SK-N-SH (cell line): ENCODE measurements around the gene ZNF683. TPM values are rescaled to one million over a fixed set of nuclear protein-coding genes. Genes with fewer than 3 reads are reported as not detected.

Source experiments
- CTCF ChIA-PET: fragments of 300-600, 350-600 bp; formaldehyde crosslinking; extraction: SDS; loops from one replicate; lab custom pipeline; 2021; lab: Yijun Ruan, JAX
- POLR2A ChIA-PET: fragments of 350-600 bp; sonication (Branson Sonifier 250); formaldehyde crosslinking; extraction: SDS; loops from one replicate; lab custom pipeline; 2020; ENCODE audit warnings: antibody characterized with exemption, inconsistent platforms; lab: Yijun Ruan, JAX
- DNase-seq: peaks from one replicate; pipeline ENCODE4 v3.0.0; 2012
- H2AFZ ChIP-seq: fragments of 200-600 bp; sonication (generic); 2 replicates; pipeline ENCODE4 v1.8.1; 2016; ENCODE audit warnings: antibody characterized with exemption, mild to moderate bottlenecking, low read depth
- H3F3A ChIP-seq: fragments of 200-600 bp; sonication (generic); replicated peaks from 2 replicates; pipeline ENCODE3; 2016; ENCODE audit warnings: antibody characterized with exemption, mild to moderate bottlenecking; ENCODE audit not compliant: insufficient read depth
- H3K27ac ChIP-seq, 2 experiments: fragments of 200-500 bp in 1 of 2; fragments of 200-600 bp in 1 of 2; sonication (Bioruptor generic) in 1 of 2; sonication (generic), shearing (Covaris generic) in 1 of 2; 2 replicates each; pipeline versions ENCODE4 v1.5.1 to v1.6.1; 2014 to 2016; ENCODE audit warnings: low read depth in 2 of 2, inconsistent platforms in 1 of 2, low read length in 1 of 2, mild to moderate bottlenecking in 1 of 2, mixed read lengths in 1 of 2
- H3K27me3 ChIP-seq: fragments of 200-600 bp; sonication (generic), shearing (Covaris generic); 2 replicates; pipeline ENCODE4 v1.6.1; 2016; ENCODE audit warnings: mixed run types; ENCODE audit not compliant: insufficient read depth
- H3K36me3 ChIP-seq, 2 experiments: fragments of 200-500 bp in 1 of 2; fragments of 200-600 bp in 1 of 2; sonication (Bioruptor generic) in 1 of 2; sonication (generic) in 1 of 2; replicated peaks in 1 of 2; 2 replicates each; pipeline versions ENCODE3 to v1.5.1; 2014 to 2016; ENCODE audit warnings: low read length in 1 of 2, mild to moderate bottlenecking in 1 of 2; ENCODE audit not compliant: insufficient read depth in 2 of 2, control insufficient read depth in 1 of 2
- H3K4me1 ChIP-seq, 2 experiments: fragments of 200-500 bp in 1 of 2; fragments of 200-600 bp in 1 of 2; sonication (Bioruptor generic) in 1 of 2; sonication (generic), shearing (Covaris generic) in 1 of 2; 2 replicates each; pipeline versions ENCODE4 v1.5.1 to v1.6.1; 2014 to 2016; ENCODE audit warnings: low read depth in 1 of 2, low read length in 1 of 2, mixed run types in 1 of 2; ENCODE audit not compliant: insufficient read depth in 2 of 2, control insufficient read depth in 1 of 2
- H3K4me2 ChIP-seq: fragments of 200-600 bp; sonication (generic), shearing (Covaris generic); 2 replicates; pipeline ENCODE4 v1.6.1; 2017; ENCODE audit warnings: mixed run types
- H3K4me3 ChIP-seq, 2 experiments: fragments of 200-500 bp in 1 of 2; fragments of 200-600 bp in 1 of 2; sonication (Bioruptor generic) in 1 of 2; sonication (generic), shearing (Covaris generic) in 1 of 2; 2 replicates each; pipeline versions ENCODE4 v1.5.1 to v1.8.1; 2014 to 2016; ENCODE audit warnings: low read depth in 2 of 2, inconsistent platforms in 1 of 2, low read length in 1 of 2, mild to moderate bottlenecking in 1 of 2, mixed read lengths in 1 of 2, moderate library complexity in 1 of 2
- H3K79me2 ChIP-seq: fragments of 200-600 bp; sonication (generic); 2 replicates; pipeline ENCODE4 v1.8.1; 2017; ENCODE audit warnings: mild to moderate bottlenecking; ENCODE audit not compliant: insufficient read depth
- H3K9ac ChIP-seq: fragments of 200-600 bp; sonication (generic); 2 replicates; pipeline ENCODE4 v1.6.1; 2017; ENCODE audit warnings: mixed run types
- H3K9me2 ChIP-seq: fragments of 200-600 bp; sonication (generic); 2 replicates; pipeline ENCODE4 v1.6.1; 2017; ENCODE audit warnings: mixed run types
- H3K9me3 ChIP-seq: fragments of 200-600 bp; sonication (generic); 2 replicates; pipeline ENCODE4 v1.6.1; 2017; ENCODE audit warnings: mixed run types, mild to moderate bottlenecking, moderate library complexity
- H4K20me1 ChIP-seq: fragments of 200-600 bp; sonication (generic); 2 replicates; pipeline ENCODE4 v1.6.1; 2017; ENCODE audit warnings: mild to moderate bottlenecking, mixed run types; ENCODE audit not compliant: insufficient read depth
- ELF1 ChIP-seq: IDR thresholded peaks from 2 replicates; pipeline ENCODE4 v1.4.0; 2012
- EP300 ChIP-seq, 2 experiments: IDR thresholded peaks; 2 replicates each; pipeline versions ENCODE4 v1.4.0 to v1.6.1; 2012; ENCODE audit warnings: borderline replicate concordance in 1 of 2, low read depth in 1 of 2, low read length in 1 of 2
- EZH2phosphoT487 ChIP-seq: fragments of 200-600 bp; sonication (generic); IDR thresholded peaks from 2 replicates; pipeline ENCODE4 v1.6.1; 2017; ENCODE audit warnings: low read depth, mixed run types, mild to moderate bottlenecking, antibody characterized with exemption, moderate library complexity, borderline replicate concordance
- GABPA ChIP-seq: IDR thresholded peaks from 2 replicates; pipeline ENCODE4 v1.4.0; 2012; ENCODE audit warnings: low read depth, mild to moderate bottlenecking
- GATA2 ChIP-seq: sonication (generic); formaldehyde crosslinking; IDR thresholded peaks from 2 replicates; pipeline ENCODE4 v1.5.0; 2020; ENCODE audit warnings: mild to moderate bottlenecking, missing genetic modification reagents
- MXI1 ChIP-seq: IDR thresholded peaks from 2 replicates; pipeline ENCODE4 v1.6.1; 2012; ENCODE audit warnings: mild to moderate bottlenecking, low read depth, low read length, improper control_type of control experiment
- NFIC ChIP-seq: IDR thresholded peaks from 2 replicates; pipeline ENCODE4 v1.4.0; 2012; ENCODE audit warnings: borderline replicate concordance
- RAD21 ChIP-seq: IDR thresholded peaks from 2 replicates; pipeline ENCODE4 v1.6.1; 2012; ENCODE audit warnings: mild to moderate bottlenecking, low read length
- RCOR1 ChIP-seq: fragments of 150-350 bp; IDR thresholded peaks from 2 replicates; pipeline ENCODE4 v1.6.1; 2017; ENCODE audit warnings: antibody characterized with exemption, low read length
- RXRA ChIP-seq: IDR thresholded peaks from 2 replicates; pipeline ENCODE4 v1.4.0; 2012; ENCODE audit warnings: low read depth, mild to moderate bottlenecking, borderline replicate concordance
- SIN3A ChIP-seq: IDR thresholded peaks from 2 replicates; pipeline ENCODE4 v1.6.1; 2012; ENCODE audit warnings: low read depth, mild to moderate bottlenecking, low read length, moderate library complexity, borderline replicate concordance
- SMC3 ChIP-seq: IDR thresholded peaks from 2 replicates; pipeline ENCODE4 v1.6.1; 2012; ENCODE audit warnings: low read depth, low read length, improper control_type of control experiment
- TAF1 ChIP-seq: IDR thresholded peaks from 2 replicates; pipeline ENCODE4 v1.6.1; 2012; ENCODE audit warnings: low read depth, mild to moderate bottlenecking, low read length, moderate library complexity, borderline replicate concordance
- TCF12 ChIP-seq: IDR thresholded peaks from 2 replicates; pipeline ENCODE4 v1.4.0; 2012
- YY1 ChIP-seq: IDR thresholded peaks from 2 replicates; pipeline ENCODE4 v1.4.0; 2012; ENCODE audit warnings: low read depth, mild to moderate bottlenecking
- WGBS: methylation state at CpG from one replicate; pipeline ENCODE4 v1.1.6; 2017; ENCODE audit warnings: low lambda C conversion rate; 5-methylcytosine and 5-hydroxymethylcytosine counted together
- polyA plus RNA-seq, 3 experiments: library from polyadenylated mRNA; depleted of rRNA; stranded (reverse); fragments of >200 nt; gene quantifications; 2 replicates each; pipeline ENCODE4 v1.2.3, GENCODE V29; 2012
- TF ChIP-seq, protein P1 (sequence below): fragments of 200-600 bp; sonication (generic); IDR thresholded peaks from 2 replicates; pipeline ENCODE4 v1.6.1; 2017; ENCODE audit warnings: antibody characterized with exemption, mild to moderate bottlenecking, moderate library complexity
- TF ChIP-seq, protein P2 (sequence below): fragments of 150-350 bp; IDR thresholded peaks from 2 replicates; pipeline ENCODE4 v1.6.1; 2017; ENCODE audit warnings: antibody characterized with exemption, low read length, low read depth, borderline replicate concordance
- TF ChIP-seq, protein P3 (sequence below): IDR thresholded peaks from 2 replicates; pipeline ENCODE4 v1.4.0; 2012; ENCODE audit warnings: low read depth, borderline replicate concordance

ZNF683 gene
- polyA plus RNA-seq, 1 of the 3 experiments (the other 2 are of a cell fraction), result not detected

DNA sequence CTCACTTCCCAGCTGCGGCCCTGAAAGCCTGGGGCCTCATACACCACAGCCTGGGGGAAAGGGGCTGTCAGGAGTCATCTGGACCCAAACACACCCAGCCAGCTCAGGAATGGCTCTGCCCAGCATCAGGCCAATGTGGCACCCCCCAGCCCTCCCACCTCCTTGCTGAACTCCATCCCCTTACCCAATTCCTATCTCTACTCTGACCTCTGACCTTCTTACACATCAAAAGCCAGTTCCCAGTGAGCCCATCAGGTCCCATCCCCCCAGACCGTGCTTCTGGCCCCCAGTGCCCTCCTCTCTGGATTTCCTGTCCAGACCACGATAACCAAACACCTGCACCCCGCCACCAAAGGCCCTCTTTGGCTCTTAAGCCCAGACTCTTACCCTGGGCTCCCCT is 34.9 kb downstream of the ZNF683 start:
- CTCF ChIA-PET, result interaction anchor here (0.6 to 2.3 kb wide), 4 partner anchors 21 to 135 kb away, joined by 3 to 6 read pairs (median 6); no protein-coding TSS in a partner anchor
- TF ChIP-seq RXRA (no peak), RAD21 (no peak), EZH2phosphoT487 (no peak), TAF1 (no peak), TCF12 (no peak), SIN3A (no peak), GATA2 (CRISPR knock-in tag) (no peak), SMC3 (no peak), EP300 (IDR thresholded peaks at IDR 0.05; ENCODE audit: borderline replicate concordance in 1 of 2, low read depth in 1 of 2, low read length in 1 of 2) (no peak), GABPA (no peak), MXI1 (no peak), RCOR1 (no peak), YY1 (no peak), NFIC (no peak), ELF1 (no peak)
- TF ChIP-seq, protein P1, sequence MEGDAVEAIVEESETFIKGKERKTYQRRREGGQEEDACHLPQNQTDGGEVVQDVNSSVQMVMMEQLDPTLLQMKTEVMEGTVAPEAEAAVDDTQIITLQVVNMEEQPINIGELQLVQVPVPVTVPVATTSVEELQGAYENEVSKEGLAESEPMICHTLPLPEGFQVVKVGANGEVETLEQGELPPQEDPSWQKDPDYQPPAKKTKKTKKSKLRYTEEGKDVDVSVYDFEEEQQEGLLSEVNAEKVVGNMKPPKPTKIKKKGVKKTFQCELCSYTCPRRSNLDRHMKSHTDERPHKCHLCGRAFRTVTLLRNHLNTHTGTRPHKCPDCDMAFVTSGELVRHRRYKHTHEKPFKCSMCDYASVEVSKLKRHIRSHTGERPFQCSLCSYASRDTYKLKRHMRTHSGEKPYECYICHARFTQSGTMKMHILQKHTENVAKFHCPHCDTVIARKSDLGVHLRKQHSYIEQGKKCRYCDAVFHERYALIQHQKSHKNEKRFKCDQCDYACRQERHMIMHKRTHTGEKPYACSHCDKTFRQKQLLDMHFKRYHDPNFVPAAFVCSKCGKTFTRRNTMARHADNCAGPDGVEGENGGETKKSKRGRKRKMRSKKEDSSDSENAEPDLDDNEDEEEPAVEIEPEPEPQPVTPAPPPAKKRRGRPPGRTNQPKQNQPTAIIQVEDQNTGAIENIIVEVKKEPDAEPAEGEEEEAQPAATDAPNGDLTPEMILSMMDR, result no peak
- TF ChIP-seq, protein P2, sequence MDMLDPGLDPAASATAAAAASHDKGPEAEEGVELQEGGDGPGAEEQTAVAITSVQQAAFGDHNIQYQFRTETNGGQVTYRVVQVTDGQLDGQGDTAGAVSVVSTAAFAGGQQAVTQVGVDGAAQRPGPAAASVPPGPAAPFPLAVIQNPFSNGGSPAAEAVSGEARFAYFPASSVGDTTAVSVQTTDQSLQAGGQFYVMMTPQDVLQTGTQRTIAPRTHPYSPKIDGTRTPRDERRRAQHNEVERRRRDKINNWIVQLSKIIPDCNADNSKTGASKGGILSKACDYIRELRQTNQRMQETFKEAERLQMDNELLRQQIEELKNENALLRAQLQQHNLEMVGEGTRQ, result no peak
- TF ChIP-seq, protein P3, sequence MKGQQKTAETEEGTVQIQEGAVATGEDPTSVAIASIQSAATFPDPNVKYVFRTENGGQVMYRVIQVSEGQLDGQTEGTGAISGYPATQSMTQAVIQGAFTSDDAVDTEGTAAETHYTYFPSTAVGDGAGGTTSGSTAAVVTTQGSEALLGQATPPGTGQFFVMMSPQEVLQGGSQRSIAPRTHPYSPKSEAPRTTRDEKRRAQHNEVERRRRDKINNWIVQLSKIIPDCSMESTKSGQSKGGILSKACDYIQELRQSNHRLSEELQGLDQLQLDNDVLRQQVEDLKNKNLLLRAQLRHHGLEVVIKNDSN, result no peak
- TF ChIP-seq, all 33 proteins: peak for 0
- DNase-seq, result no peak

More for the DNA sequence above, 34.9 kb downstream of the ZNF683 start:
- WGBS, result 80% methylated on average over 3 of the region's 4 CpGs
- no peaks in the 10 kb centered on the region for H3F3A ChIP-seq
- H3K79me2 ChIP-seq, result no peaks in the 10 kb centered on the region
- H3K9ac ChIP-seq, result no peak overlapping the region
- no peaks in the 10 kb centered on the region for H3K9me2 ChIP-seq
- no peak overlapping the region for H3K4me2 ChIP-seq
- H3K4me3 ChIP-seq, result no peak overlapping the region
- no peaks in the 10 kb centered on the region for H3K36me3 ChIP-seq
- POLR2A ChIA-PET, result no interaction called here
- no peak overlapping the region for H3K27ac ChIP-seq
- no peak overlapping the region for H2AFZ ChIP-seq
- H3K27me3 ChIP-seq, result peaks cover 9% of the 10 kb centered on the region; the same call in 1 of the 2 replicates
- H3K9me3 ChIP-seq, result no peaks in the 10 kb centered on the region
- H4K20me1 ChIP-seq, result no peaks in the 10 kb centered on the region
- no peaks in the 10 kb centered on the region; a peak in 1 of 4 replicates for H3K4me1 ChIP-seq
